ES-I3 (cell line): ENCODE results near the gene OR1D5.
"Not testable (repeated sequence)": the region's sequence is repeated elsewhere in the genome, so short reads cannot be mapped to it uniquely, and the experiment has no call there.

Experiments
- H3K36me3 ChIP-seq: 2 replicates; pipeline ENCODE4 v1.6.1; 2013; ENCODE audit warnings: mild to moderate bottlenecking, low read length, control low read depth, moderate library complexity; ENCODE audit not compliant: insufficient read depth
- H3K4me1 ChIP-seq: 2 replicates; pipeline ENCODE4 v1.6.1; 2013; ENCODE audit warnings: mild to moderate bottlenecking, control low read depth, low read length; ENCODE audit not compliant: insufficient read depth
- H3K9ac ChIP-seq: 2 replicates; pipeline ENCODE4 v1.6.1; 2013; ENCODE audit warnings: low read depth, mild to moderate bottlenecking, low read length, moderate library complexity
- H3K9me3 ChIP-seq: 2 replicates; pipeline ENCODE4 v1.6.1; 2013; ENCODE audit warnings: mild to moderate bottlenecking, low read length, moderate library complexity; ENCODE audit not compliant: control insufficient read depth, insufficient read depth

The OR1D5 gene

DNA sequence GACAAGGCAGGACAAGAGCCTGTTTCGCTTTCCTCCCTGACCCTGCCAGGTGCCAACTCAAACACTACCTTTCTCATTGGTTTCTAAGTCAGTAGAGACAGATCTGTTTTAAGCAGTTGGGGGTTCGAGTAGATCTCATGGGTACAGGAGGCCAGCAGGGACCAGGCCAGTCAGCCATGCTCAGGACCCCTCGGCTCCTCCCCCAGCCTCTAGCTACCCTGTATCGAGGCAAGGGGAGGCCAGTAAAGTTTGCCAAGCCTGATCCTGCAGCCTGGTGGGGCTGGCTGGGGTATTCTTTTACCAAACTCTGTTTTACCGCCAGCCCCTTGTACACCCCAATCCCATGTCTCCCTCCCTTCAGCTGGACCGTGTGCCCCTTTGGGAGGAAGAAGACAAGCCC is 26.6 kb downstream of the OR1D5 start:
- no peaks in the 10 kb centered on the region for H3K9me3 ChIP-seq

DNA sequence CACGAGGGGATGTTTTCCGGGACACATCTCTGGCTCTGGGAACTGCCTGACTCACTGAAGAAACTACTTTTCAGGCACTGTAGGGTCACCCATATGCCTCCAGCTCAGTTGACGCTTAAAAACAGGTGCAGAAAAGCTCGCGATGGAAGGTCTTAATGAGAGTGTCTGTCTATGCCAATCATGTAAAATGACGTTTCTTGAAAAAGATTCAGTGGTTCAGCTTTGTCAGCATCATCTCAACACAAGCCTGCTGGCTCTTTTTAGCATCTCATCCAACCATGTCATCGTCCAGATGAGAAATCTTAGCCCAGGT is 27.5 kb downstream of the OR1D5 start:
- Histone ChIP-seq H3K9me3 (no peaks in the 10 kb centered on the region), H3K36me3 (peaks cover 1% of the 10 kb centered on the region; the same call in 1 of the 2 replicates), H3K9ac (no peak overlapping the region), H3K4me1 (no peaks in the 10 kb centered on the region)

More for the DNA sequence above, 26.6 kb downstream of the OR1D5 start:
- H3K4me1 ChIP-seq, result no peaks in the 10 kb centered on the region
- H3K36me3 ChIP-seq, result no peaks in the 10 kb centered on the region
- no peak overlapping the region for H3K9ac ChIP-seq

DNA sequence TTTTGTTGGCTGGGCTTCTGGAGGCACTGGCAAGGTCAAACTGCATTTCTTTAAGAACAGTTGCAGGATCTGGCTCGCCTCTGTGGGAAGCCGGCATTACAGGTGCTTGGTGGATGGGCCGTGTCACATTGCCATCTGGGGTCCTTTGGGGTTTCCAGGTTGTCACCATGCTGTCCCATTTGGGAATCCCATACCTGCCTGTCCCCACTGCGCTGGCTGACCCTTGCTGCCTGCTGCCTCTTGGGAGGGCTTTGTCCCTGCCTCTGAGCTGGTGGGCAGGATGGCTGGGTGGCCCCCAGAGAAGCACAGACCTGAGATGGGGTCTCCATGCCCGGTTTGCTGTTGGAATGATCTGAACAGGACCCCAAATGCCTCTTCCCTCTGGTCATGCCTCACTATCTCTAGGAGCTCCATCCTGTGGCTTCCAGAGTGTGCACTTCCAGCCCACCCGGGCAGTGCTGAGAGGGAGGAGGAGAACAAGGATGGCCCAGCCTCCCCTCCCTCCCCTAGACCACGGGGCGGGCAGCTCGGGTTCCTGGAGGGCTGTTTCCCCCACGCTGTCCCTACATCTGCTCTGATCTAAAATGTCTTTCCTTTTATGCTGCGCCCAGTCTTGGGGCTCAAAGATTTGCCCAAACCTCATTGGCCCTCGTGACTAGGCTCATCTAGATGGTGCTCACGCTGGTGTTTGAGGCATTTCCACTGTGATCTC is 28.0 kb downstream of the OR1D5 start:
- Histone ChIP-seq H3K9ac (no peak overlapping the region), H3K4me1 (no peaks in the 10 kb centered on the region), H3K36me3 (peaks cover 6% of the 10 kb centered on the region), H3K9me3 (no peaks in the 10 kb centered on the region)

DNA sequence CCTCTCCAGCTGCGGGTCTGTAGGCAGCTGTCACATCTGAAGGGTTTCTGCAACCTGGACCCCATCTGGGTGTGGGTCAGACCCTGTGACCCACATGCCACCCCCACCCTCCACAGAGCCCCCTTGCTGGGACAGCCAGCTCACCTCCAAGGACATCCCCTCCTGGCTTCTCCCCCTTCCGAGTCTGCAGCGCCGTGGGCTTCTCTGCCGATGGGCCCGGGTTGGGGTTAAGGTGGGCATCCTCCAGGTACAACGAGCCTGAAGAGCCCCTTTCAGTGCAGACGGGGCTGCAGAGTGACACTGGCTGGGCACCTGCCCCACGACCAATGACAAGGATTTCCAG is 28.9 kb downstream of the OR1D5 start:
- H3K9ac ChIP-seq, result no peak overlapping the region
- H3K36me3 ChIP-seq, result peaks cover 12% of the 10 kb centered on the region
- H3K9me3 ChIP-seq, result no peaks in the 10 kb centered on the region

DNA sequence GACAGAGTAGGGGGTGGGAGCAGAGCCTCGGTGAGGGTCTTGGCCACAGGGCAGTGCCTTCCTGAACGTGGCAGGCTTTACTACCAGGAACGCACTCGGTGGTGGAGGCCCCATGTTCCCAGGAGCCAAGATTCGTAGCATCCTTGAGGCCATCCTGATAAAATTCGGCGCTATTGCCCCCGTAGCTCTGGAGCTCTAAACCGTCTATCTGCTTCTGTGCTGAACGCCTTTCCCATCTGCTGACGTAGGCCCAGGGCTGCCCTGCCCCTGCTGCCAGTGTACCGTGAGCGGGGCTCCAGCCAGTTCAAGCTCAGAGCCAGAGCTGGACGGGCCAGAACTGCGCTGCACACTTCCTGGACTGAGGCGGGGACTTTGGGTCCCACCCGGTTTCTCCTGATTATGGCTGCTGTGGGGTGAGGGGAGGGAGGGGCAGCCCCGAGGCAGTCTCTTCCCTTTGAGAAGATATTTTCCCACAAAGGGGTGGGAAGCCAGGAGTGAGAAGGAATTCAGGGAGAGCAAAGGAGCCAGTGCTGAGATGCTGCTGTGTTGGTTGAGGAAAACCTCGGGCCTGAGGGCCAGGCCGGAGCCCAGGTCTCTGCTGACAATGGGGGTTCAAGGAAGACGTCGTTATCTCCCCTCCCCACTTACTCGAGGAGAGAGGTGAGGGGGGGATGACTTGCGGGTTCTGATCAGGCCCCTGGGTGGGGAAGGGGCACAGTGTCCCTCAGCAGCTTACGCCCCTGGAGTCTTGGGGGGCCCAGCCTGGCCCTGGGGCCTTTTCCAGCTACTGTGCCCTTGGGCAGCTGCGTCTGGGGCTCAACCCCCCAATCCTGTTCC is 29.4 kb downstream of the OR1D5 start:
- Histone ChIP-seq H3K4me1 (no peaks in the 10 kb centered on the region), H3K36me3 (peaks cover 17% of the 10 kb centered on the region), H3K9me3 (no peaks in the 10 kb centered on the region), H3K9ac (no peak overlapping the region)

More for the DNA sequence above, 28.9 kb downstream of the OR1D5 start:
- no peaks in the 10 kb centered on the region for H3K4me1 ChIP-seq

DNA sequence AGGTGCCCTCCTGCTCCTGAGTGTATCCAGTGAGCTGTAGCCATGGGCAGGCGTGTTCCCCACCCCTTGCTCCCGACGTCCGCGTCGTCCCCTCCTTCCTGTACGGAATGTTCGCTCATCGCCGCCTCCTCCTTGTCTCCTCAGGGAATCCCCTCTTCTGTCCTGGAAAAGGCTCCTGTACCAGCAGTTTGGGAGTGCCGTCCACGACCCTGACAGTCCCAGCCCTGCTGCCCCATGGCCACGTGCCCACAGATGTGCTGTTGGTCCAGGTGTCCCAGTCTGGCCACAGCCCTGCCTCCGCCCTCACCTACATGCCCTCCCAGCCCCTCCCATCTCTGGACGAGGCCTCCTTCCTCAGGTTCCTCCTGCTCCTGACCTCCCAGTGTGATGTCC is 30.2 kb downstream of the OR1D5 start:
- Histone ChIP-seq H3K36me3 (peaks cover 17% of the 10 kb centered on the region), H3K9ac (no peak overlapping the region), H3K4me1 (no peaks in the 10 kb centered on the region), H3K9me3 (no peaks in the 10 kb centered on the region)

DNA sequence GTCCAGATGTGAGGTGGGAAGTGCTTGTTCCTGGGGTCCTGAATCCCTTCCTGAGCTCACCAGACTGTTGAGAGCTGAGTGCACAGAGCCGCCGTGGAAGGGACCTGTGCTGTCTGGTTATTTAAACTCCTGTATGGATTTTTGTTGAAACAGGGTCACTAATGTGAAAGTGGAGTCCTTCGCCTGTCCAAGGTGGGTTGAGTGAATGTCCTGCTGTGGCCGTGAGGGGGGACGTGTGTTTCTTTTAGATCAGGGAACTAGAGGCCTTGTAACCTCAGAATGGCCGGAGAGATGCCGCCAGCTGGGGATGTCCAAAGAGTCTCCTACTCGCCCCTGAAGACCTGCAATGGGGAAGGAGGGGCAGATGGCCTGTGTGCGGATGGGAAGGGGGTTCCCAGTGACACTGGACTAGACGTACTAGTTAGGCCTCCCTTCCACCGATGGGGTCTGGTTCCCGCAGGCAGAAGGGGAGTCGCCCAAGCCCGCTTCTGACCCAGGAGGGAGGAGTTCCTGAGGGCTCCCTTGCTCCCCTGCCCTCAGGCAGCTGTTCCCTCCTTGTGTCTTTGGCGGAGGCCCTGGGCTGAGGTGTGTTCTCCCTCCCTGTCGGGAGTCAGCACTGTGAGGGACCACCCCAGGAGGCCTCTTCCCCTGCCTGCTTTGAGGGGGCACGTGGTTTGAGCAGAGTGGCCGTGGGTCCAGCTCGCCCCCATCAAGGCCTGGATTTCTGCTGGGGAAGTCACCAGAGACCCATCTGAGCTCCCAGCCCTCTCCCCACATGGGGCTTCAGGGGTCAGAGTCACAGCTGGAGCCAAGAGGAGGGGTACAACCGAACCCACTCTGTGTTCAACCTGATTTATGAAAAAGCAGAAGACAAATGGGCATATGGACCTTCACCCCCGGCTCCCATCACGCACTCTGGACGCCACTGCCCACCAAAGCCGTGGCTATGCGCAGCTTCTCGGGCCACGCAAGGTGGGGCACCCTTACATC is 30.9 kb downstream of the OR1D5 start:
- H3K9me3 ChIP-seq, result no peaks in the 10 kb centered on the region
- no peak overlapping the region for H3K9ac ChIP-seq
- H3K4me1 ChIP-seq, result no peaks in the 10 kb centered on the region
- H3K36me3 ChIP-seq, result peaks cover 17% of the 10 kb centered on the region

DNA sequence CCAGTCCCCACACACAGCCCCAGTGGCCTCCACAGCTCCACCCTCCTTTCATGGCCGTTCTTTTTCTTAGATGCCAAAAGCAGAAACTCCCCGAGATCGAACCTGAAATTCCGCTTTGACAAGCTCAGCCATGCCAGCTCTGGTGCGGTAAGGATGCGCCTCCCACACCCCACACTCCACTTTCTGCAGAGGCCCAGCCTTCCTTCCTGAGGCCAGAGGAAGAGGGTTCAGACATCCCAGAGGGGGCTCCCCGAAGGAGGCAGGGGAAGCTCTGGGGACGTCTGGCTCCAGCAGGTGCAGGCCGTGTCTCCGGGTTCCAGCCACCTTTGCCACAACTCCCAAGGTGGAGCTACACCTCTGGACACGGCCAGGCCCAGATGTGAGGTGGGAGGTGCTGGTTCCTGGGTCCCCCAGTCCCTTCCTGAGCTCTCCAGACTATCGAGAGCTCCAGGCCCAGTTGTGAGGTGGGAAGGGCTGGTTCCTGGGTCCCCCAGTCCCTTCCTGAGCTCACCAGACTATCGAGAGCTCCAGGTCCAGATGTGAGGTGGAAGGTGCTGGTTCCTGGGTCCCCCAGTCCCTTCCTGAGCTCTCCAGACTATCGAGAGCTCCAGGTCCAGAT is 32.4 kb downstream of the OR1D5 start:
- H3K4me1 ChIP-seq, H3K9ac ChIP-seq, H3K9me3 ChIP-seq: not testable (repeated sequence)
- H3K36me3 ChIP-seq, result peaks cover 22% of the 10 kb centered on the region

DNA sequence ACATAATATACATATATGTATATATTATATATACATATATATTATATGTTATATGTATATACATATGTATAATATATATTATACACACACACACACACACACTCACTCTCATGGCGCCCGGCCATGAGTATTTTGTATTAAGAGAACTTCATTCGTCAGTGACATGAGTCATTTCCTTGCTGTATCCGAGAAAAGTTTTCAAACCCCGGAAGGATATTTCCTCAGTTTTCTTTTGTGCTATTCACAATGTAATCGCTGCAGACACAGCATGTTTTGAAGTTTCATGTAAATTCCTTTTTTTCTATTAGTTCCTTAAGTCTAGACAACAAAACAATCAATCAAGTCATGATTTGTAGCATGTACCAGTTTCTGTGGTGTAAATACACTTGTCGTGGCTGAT is 33.3 kb downstream of the OR1D5 start:
- H3K36me3 ChIP-seq, result peaks cover 22% of the 10 kb centered on the region
- H3K9me3 ChIP-seq, result no peaks in the 10 kb centered on the region
- no peaks in the 10 kb centered on the region for H3K4me1 ChIP-seq
- no peak overlapping the region for H3K9ac ChIP-seq

DNA sequence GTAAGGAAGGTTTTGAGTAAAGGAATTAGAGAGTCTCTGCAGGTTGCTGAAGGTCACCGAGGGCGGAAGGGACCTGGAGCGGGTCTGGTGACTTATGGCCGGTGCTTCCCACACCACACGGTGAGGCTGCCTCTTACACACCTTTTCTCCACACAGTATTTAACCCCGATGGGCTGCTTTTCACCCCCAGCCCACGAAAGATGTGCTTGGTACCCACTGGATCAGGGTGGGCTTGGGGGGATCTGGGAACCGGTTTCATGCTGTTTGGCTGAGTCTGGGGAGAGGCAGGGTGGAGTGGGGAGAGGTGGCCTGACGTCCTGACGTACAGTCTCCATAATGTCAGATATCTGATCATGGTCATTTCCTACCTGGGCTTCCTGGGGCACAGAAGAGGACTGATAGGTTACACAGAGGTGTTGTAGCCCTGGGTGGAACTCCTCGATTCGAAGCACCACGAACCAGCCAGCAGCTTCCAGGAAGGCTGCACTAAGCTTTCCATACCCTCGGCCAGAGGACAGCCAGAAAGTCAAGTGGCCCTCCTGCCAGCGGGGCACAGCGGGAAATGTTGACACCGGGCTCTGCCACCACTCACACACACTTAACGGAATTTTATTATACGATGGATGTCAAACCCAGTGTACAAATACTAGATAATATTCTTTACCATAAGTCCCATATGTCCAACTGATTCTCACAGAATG is 34.0 kb downstream of the OR1D5 start:
- H3K9ac ChIP-seq, result no peak overlapping the region
- no peaks in the 10 kb centered on the region for H3K4me1 ChIP-seq
- no peaks in the 10 kb centered on the region for H3K9me3 ChIP-seq
- peaks cover 22% of the 10 kb centered on the region for H3K36me3 ChIP-seq

DNA sequence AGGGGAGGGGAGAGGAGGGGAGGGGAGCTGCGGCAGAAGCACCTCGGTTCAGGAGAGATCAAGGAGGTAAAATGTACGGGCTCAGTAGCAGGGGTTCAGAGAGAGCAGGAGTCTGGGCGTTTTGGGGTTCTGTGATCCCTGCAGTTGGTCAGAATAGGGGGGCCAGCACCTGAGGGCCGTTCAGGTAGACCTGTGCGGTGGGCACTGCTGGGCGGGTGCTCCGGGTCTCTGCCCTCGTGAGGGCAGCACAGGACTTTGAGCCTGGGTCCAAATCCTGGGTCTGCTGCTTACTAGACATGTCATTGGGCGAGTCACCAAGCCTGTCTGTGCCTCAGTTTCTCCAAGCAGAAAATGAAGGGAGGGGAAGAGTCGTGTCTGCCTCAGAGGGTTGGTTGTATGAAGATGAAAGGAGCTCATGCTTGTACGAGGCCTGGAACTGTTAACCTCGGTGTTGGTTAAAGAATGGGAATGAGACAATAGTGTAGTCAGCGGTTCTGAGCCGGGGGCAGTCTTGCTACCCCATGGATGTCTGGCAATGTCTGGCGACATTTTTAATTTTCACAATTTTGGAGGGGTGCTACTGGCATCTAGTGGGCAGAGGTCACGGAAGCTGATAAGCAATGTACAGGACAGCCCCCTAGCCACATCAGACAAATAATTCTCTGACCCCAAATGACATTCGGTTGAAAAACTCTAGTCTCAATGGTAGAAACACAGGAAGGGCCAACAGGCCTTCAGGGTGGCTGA is 35.4 kb downstream of the OR1D5 start:
- H3K9me3 ChIP-seq, result no peaks in the 10 kb centered on the region
- H3K36me3 ChIP-seq, result peaks cover 28% of the 10 kb centered on the region
- no peaks in the 10 kb centered on the region for H3K4me1 ChIP-seq
- no peak overlapping the region for H3K9ac ChIP-seq

DNA sequence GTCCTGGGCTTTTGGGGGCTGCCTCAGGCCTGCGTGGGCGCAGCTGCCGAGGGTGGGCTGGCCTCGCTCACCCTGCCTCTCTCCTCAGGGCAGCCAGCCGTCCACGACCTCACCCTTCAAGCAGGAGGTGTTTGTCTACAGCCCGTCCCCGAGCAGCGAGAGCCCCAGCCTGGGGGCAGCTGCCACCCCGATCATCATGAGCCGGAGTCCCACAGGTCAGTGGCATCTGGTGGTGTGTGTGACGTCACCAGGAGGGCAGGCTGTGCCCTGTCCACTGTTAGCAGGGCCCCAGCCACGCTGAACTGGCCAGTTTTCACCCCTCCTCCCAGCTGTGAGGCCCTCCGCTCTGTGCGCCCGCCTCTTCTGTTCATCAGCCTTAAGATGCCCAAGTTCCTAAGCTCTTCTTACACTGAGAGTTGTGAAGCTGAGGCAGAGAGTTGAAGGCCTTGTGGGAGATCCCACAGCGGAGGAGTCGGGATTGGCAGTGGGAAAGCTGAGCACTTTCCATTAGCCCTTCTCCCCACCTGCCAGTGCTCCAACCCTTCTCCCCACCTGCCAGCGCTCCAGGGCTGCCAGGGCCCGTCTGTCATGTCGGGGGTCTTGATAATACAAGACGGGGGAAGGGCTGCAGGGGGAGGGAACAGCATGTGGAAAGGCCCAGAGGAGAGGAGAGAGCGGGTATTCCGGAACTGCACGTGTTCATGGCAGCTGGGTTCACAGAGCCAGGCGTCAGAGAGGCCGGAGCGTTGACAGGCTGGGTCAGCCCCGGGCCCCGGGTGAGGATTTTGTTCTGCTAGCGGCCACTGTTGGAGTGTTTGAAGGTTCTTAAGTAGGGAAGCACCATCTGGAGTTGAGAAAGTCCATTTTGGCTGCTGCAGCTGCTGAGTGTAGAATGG is 36.3 kb downstream of the OR1D5 start:
- H3K36me3 ChIP-seq, result peaks cover 33% of the 10 kb centered on the region
- H3K4me1 ChIP-seq, result no peaks in the 10 kb centered on the region
- no peak overlapping the region for H3K9ac ChIP-seq
- 0 out of 2 replicates have a peak, but pooled peaks cover under 1% of the 10 kb centered on the region for H3K9me3 ChIP-seq
